ENCODE data around the gene MED27. TPM values are rescaled to one million over a fixed set of nuclear protein-coding genes. Genes with fewer than 3 reads are reported as not detected.

The MED27 gene
- total RNA-seq, 1 experiment from 2014 or later: 24.4 TPM

DNA sequence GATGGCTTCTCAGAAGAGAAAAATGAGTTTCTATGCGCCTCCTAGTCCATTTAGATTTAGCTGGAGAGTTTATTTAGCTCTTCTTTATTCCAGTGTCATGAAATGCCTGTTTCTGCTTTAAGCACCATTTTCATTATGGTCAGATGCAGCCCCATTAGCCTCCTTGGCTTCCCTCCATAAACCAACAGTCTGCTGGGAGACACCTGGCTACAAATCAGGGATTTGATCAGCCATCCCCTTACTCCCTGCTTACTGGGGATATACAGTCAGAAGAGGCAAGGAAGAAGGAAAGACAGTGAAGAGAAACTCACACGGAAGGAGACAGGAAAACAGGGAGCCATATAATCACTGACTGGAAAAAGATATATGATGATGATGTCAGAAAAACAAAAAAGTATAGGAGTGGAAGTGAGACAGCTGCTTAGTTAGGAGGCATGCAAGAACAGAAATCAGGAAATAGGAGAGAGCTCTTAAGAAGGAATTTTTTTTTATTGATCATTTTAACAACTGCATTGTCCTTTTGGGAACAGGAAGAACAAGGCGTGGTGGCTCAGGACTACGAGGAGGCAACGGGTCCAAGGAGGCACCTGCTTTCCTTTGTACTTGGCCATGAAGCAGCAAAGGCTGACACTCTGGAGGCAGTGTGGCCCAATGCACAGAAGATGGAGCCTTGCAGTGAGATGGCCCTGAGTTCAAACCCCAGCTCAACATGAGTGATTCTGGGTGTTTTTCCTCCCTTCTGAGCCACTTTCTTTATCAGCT lies 56.1 kb downstream of the MED27 start:
- in situ Hi-C loops (cut with HindIII; ENCODE audit: low pct_unique_long_range_greater_than_20kb, low sequenced_read_pairs): no loop called here
- CTCF ChIA-PET: interaction anchor here (0.6 kb wide), 1 partner anchor 86 kb away, joined by 8 read pairs; no protein-coding TSS in a partner anchor
- DNase-seq (ENCODE audit: low read depth, low spot score) (no peak), ATAC-seq (no peak)
- intact Hi-C loops (cut with micrococcal nuclease; ENCODE audit: unreplicated experiment): no loop called here
- Histone ChIP-seq H3K36me3 (ENCODE audit: control insufficient read depth, insufficient read depth, low read length) (no peaks in the 10 kb centered on the region), H3K27ac (ENCODE audit: low read length) (no peak overlapping the region), H3K4me1 (ENCODE audit: control insufficient read depth, insufficient read depth, low read length) (peaks cover 29% of the 10 kb centered on the region), H3K9me3 (ENCODE audit: control insufficient read depth, insufficient read depth, low read depth, low read length) (no peaks in the 10 kb centered on the region), H3K4me3 (ENCODE audit: low read depth in 2 of 2, low read length in 2 of 2) (no peak overlapping the region), H3K27me3 (ENCODE audit: control insufficient read depth, insufficient read depth, low read length) (no peaks in the 10 kb centered on the region)
- POLR2A ChIA-PET: no interaction called here
- no peak for TF ChIP-seq SIN3A (IDR thresholded peaks at IDR 0.05; ENCODE audit: borderline replicate concordance, insufficient read depth, low read depth, low read length)
- TF ChIP-seq, protein P1, sequence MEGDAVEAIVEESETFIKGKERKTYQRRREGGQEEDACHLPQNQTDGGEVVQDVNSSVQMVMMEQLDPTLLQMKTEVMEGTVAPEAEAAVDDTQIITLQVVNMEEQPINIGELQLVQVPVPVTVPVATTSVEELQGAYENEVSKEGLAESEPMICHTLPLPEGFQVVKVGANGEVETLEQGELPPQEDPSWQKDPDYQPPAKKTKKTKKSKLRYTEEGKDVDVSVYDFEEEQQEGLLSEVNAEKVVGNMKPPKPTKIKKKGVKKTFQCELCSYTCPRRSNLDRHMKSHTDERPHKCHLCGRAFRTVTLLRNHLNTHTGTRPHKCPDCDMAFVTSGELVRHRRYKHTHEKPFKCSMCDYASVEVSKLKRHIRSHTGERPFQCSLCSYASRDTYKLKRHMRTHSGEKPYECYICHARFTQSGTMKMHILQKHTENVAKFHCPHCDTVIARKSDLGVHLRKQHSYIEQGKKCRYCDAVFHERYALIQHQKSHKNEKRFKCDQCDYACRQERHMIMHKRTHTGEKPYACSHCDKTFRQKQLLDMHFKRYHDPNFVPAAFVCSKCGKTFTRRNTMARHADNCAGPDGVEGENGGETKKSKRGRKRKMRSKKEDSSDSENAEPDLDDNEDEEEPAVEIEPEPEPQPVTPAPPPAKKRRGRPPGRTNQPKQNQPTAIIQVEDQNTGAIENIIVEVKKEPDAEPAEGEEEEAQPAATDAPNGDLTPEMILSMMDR (IDR thresholded peaks at IDR 0.05): no peak
- no peak for TF ChIP-seq TCF7L2 (IDR thresholded peaks at IDR 0.05; ENCODE audit: low read depth, low read length)
- no peak for TF ChIP-seq POLR2AphosphoS5 (IDR thresholded peaks at IDR 0.05; ENCODE audit: low read depth, low read length)
- TF ChIP-seq, protein P2, sequence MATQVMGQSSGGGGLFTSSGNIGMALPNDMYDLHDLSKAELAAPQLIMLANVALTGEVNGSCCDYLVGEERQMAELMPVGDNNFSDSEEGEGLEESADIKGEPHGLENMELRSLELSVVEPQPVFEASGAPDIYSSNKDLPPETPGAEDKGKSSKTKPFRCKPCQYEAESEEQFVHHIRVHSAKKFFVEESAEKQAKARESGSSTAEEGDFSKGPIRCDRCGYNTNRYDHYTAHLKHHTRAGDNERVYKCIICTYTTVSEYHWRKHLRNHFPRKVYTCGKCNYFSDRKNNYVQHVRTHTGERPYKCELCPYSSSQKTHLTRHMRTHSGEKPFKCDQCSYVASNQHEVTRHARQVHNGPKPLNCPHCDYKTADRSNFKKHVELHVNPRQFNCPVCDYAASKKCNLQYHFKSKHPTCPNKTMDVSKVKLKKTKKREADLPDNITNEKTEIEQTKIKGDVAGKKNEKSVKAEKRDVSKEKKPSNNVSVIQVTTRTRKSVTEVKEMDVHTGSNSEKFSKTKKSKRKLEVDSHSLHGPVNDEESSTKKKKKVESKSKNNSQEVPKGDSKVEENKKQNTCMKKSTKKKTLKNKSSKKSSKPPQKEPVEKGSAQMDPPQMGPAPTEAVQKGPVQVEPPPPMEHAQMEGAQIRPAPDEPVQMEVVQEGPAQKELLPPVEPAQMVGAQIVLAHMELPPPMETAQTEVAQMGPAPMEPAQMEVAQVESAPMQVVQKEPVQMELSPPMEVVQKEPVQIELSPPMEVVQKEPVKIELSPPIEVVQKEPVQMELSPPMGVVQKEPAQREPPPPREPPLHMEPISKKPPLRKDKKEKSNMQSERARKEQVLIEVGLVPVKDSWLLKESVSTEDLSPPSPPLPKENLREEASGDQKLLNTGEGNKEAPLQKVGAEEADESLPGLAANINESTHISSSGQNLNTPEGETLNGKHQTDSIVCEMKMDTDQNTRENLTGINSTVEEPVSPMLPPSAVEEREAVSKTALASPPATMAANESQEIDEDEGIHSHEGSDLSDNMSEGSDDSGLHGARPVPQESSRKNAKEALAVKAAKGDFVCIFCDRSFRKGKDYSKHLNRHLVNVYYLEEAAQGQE (IDR thresholded peaks at IDR 0.05; ENCODE audit: insufficient read depth in 1 of 2, low read depth in 2 of 2, low read length in 1 of 2): no peak
- no TSS peak for BruUV-seq (replicated peaks)

DNA sequence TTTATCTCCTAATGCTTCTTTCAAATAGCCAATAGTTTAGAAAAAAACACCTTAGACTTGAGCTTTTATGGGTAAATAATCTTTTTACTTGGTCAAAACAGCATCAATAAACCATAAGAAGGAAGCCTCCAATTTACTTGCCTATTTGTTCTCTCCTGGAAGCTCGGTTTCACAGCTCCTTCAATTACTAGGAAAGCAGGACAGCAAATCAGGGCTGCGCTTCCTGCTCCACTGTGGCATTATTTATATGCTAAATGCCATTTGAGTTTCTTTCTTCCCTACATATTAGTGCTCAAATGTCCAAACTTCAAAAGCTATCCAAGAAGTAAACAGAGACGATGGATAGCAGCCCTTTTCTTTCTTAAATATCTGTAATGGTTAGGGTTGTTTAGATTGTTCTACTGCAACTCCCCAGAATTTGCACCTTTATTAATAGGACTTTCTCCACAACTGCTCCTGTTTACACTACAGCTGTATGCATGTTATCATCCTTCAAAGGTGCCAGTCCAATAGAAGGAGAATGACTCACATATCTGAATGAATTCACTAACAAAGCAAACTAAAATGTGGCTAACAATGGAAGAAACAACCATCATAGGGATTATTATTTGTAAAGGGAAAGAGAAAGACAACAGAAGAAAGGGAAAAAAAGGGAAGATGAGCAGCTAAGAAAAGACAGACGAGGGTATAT lies 58.7 kb downstream of the MED27 start:
- no TSS peak for BruUV-seq (replicated peaks)
- Histone ChIP-seq H3K27me3 (ENCODE audit: control insufficient read depth, insufficient read depth, low read length) (no peaks in the 10 kb centered on the region), H3K27ac (ENCODE audit: low read length) (no peak overlapping the region), H3K36me3 (ENCODE audit: control insufficient read depth, insufficient read depth, low read length) (no peaks in the 10 kb centered on the region), H3K4me3 (ENCODE audit: low read depth in 2 of 2, low read length in 2 of 2) (no peak overlapping the region), H3K4me1 (ENCODE audit: control insufficient read depth, insufficient read depth, low read length) (peaks cover 10% of the 10 kb centered on the region), H3K9me3 (ENCODE audit: control insufficient read depth, insufficient read depth, low read depth, low read length) (no peaks in the 10 kb centered on the region)
- no peak for ATAC-seq
- ChIA-PET CTCF (no interaction called here), POLR2A (no interaction called here)
- in situ Hi-C loops (cut with HindIII; ENCODE audit: low pct_unique_long_range_greater_than_20kb, low sequenced_read_pairs) (no loop called here), intact Hi-C loops (cut with micrococcal nuclease; ENCODE audit: unreplicated experiment) (no loop called here)
- TF ChIP-seq SIN3A (IDR thresholded peaks at IDR 0.05; ENCODE audit: borderline replicate concordance, insufficient read depth, low read depth, low read length): no peak
- TF ChIP-seq, protein P1 (IDR thresholded peaks at IDR 0.05): no peak
- TF ChIP-seq TCF7L2 (IDR thresholded peaks at IDR 0.05; ENCODE audit: low read depth, low read length): no peak
- TF ChIP-seq POLR2AphosphoS5 (IDR thresholded peaks at IDR 0.05; ENCODE audit: low read depth, low read length): no peak
- TF ChIP-seq, protein P2 (IDR thresholded peaks at IDR 0.05; ENCODE audit: insufficient read depth in 1 of 2, low read depth in 2 of 2, low read length in 1 of 2): no peak
- no peak for DNase-seq (ENCODE audit: low read depth, low spot score)

Measured in Panc1 (cell line).